Measurements from ENCODE around the gene KCNJ15. TPM values are rescaled to one million over a fixed set of nuclear protein-coding genes. Genes with fewer than 3 reads are reported as not detected.

The KCNJ15 gene
- total RNA-seq, 1 donor from 2014 or later: 2.2 TPM

GRCh38 chr21:38308532-38309119 is 51.8 kb downstream of the KCNJ15 start:
- Mint-ChIP-seq H3K4me3 (ENCODE audit: unreplicated experiment) (no peak overlapping the region), H3K9me3 (ENCODE audit: unreplicated experiment) (peaks cover 2% of the 10 kb centered on the region), H3K36me3 (ENCODE audit: low read depth, unreplicated experiment) (no peaks in the 10 kb centered on the region), H3K4me1 (ENCODE audit: low read depth, unreplicated experiment) (peaks cover 39% of the 10 kb centered on the region), H3K27ac (ENCODE audit: unreplicated experiment) (peak overlapping the region; percentile 26), H3K27me3 (ENCODE audit: low read depth, unreplicated experiment) (no peaks in the 10 kb centered on the region)
- no peaks in the 10 kb centered on the region for H3K36me3 ChIP-seq (ENCODE audit: insufficient read depth, low read length)
- no peak overlapping the region for H3K4me3 ChIP-seq (ENCODE audit: insufficient read depth, low read depth, low read length)
- no peak for DNase-seq (ENCODE audit: low read depth)
- H3K27ac ChIP-seq (ENCODE audit: low read depth, low read length): no peak overlapping the region
- H3K4me2 ChIP-seq (ENCODE audit: low read length): no peak overlapping the region
- H3K79me2 ChIP-seq (ENCODE audit: insufficient read depth, low read length): no peaks in the 10 kb centered on the region
- no peaks in the 10 kb centered on the region for H4K20me1 ChIP-seq (ENCODE audit: insufficient read depth, low read length)
- H2AFZ ChIP-seq (ENCODE audit: low read depth, low read length): no peak overlapping the region
- no peak for TF ChIP-seq CTCF (IDR thresholded peaks at IDR 0.05; ENCODE audit: insufficient read depth, low read depth, low read length)
- no peak for TF ChIP-seq EZH2 (IDR thresholded peaks at IDR 0.05; ENCODE audit: insufficient read depth, low read length)
- H3K9me3 ChIP-seq (ENCODE audit: insufficient read depth, low read depth, low read length): no peaks in the 10 kb centered on the region
- peaks cover 16% of the 10 kb centered on the region for H3K4me1 ChIP-seq (ENCODE audit: insufficient read depth, low read length)
- no peaks in the 10 kb centered on the region for H3K27me3 ChIP-seq (ENCODE audit: insufficient read depth, low read length)
- H3K9ac ChIP-seq (ENCODE audit: low read length): no peak overlapping the region
- FAIRE-seq: peak; percentile 29

GRCh38 chr21:38310646-38311485 is 54.1 kb downstream of the KCNJ15 start:
- no peaks in the 10 kb centered on the region for H3K27me3 ChIP-seq (ENCODE audit: insufficient read depth, low read length)
- no peak overlapping the region for H3K4me3 ChIP-seq (ENCODE audit: insufficient read depth, low read depth, low read length)
- Mint-ChIP-seq H3K4me1 (ENCODE audit: low read depth, unreplicated experiment) (peaks cover 45% of the 10 kb centered on the region), H3K27ac (ENCODE audit: unreplicated experiment) (peak overlapping the region; percentile 79), H3K36me3 (ENCODE audit: low read depth, unreplicated experiment) (no peaks in the 10 kb centered on the region), H3K27me3 (ENCODE audit: low read depth, unreplicated experiment) (no peaks in the 10 kb centered on the region), H3K4me3 (ENCODE audit: unreplicated experiment) (no peak overlapping the region), H3K9me3 (ENCODE audit: unreplicated experiment) (peaks cover 2% of the 10 kb centered on the region)
- FAIRE-seq: no peak
- peaks cover 11% of the 10 kb centered on the region for H3K4me1 ChIP-seq (ENCODE audit: insufficient read depth, low read length)
- H3K9ac ChIP-seq (ENCODE audit: low read length): no peak overlapping the region
- H3K9me3 ChIP-seq (ENCODE audit: insufficient read depth, low read depth, low read length): no peaks in the 10 kb centered on the region
- no peak overlapping the region for H2AFZ ChIP-seq (ENCODE audit: low read depth, low read length)
- H4K20me1 ChIP-seq (ENCODE audit: insufficient read depth, low read length): no peaks in the 10 kb centered on the region
- H3K79me2 ChIP-seq (ENCODE audit: insufficient read depth, low read length): no peaks in the 10 kb centered on the region
- H3K4me2 ChIP-seq (ENCODE audit: low read length): no peak overlapping the region
- DNase-seq (ENCODE audit: low read depth): peak; percentile 55
- no peaks in the 10 kb centered on the region for H3K36me3 ChIP-seq (ENCODE audit: insufficient read depth, low read length)
- TF ChIP-seq EZH2 (IDR thresholded peaks at IDR 0.05; ENCODE audit: insufficient read depth, low read length) (no peak), CTCF (IDR thresholded peaks at IDR 0.05; ENCODE audit: insufficient read depth, low read depth, low read length) (no peak)
- H3K27ac ChIP-seq (ENCODE audit: low read depth, low read length): no peak overlapping the region

- H2AFZ ChIP-seq (ENCODE audit: low read depth, low read length): no peak overlapping the region
- Mint-ChIP-seq H3K27me3 (ENCODE audit: low read depth, unreplicated experiment) (no peaks in the 10 kb centered on the region), H3K36me3 (ENCODE audit: low read depth, unreplicated experiment) (no peaks in the 10 kb centered on the region), H3K4me1 (ENCODE audit: low read depth, unreplicated experiment) (peaks cover 41% of the 10 kb centered on the region), H3K4me3 (ENCODE audit: unreplicated experiment) (no peak overlapping the region), H3K9me3 (ENCODE audit: unreplicated experiment) (peaks cover 2% of the 10 kb centered on the region), H3K27ac (ENCODE audit: unreplicated experiment) (no peak overlapping the region)
- DNase-seq (ENCODE audit: low read depth): peak; percentile 64
- no peak overlapping the region for H3K9ac ChIP-seq (ENCODE audit: low read length)
- H4K20me1 ChIP-seq (ENCODE audit: insufficient read depth, low read length): no peaks in the 10 kb centered on the region
- H3K4me2 ChIP-seq (ENCODE audit: low read length): no peak overlapping the region
- H3K79me2 ChIP-seq (ENCODE audit: insufficient read depth, low read length): no peaks in the 10 kb centered on the region
- no peak for TF ChIP-seq CTCF (IDR thresholded peaks at IDR 0.05; ENCODE audit: insufficient read depth, low read depth, low read length)
- no peak for TF ChIP-seq EZH2 (IDR thresholded peaks at IDR 0.05; ENCODE audit: insufficient read depth, low read length)
- H3K36me3 ChIP-seq (ENCODE audit: insufficient read depth, low read length): no peaks in the 10 kb centered on the region
- H3K27me3 ChIP-seq (ENCODE audit: insufficient read depth, low read length): no peaks in the 10 kb centered on the region
- H3K4me1 ChIP-seq (ENCODE audit: insufficient read depth, low read length): peaks cover 6% of the 10 kb centered on the region
- no peak for FAIRE-seq
- no peak overlapping the region for H3K27ac ChIP-seq (ENCODE audit: low read depth, low read length)
- no peaks in the 10 kb centered on the region for H3K9me3 ChIP-seq (ENCODE audit: insufficient read depth, low read depth, low read length)
- H3K4me3 ChIP-seq (ENCODE audit: insufficient read depth, low read depth, low read length): no peak overlapping the region
Measured at GRCh38 chr21:38311765-38312164, 55.0 kb downstream of the KCNJ15 start.

Data from astrocyte (in vitro differentiated cells and primary cell).